ENCODE data around the gene IZUMO3.
"Not testable (repeated sequence)": the region's sequence is repeated elsewhere in the genome, so short reads cannot be mapped to it uniquely, and the experiment has no call there.

IZUMO3 gene, protein sequence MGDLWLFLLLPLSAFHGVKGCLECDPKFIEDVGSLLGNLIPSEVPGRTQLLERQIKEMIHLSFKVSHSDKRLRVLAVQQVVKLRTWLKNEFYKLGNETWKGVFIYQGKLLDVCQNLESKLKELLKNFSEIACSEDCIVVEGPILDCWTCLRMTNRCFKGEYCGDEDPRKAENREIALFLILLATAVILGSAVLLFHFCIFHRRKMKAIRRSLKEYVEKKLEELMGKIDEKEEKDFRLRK

DNA sequence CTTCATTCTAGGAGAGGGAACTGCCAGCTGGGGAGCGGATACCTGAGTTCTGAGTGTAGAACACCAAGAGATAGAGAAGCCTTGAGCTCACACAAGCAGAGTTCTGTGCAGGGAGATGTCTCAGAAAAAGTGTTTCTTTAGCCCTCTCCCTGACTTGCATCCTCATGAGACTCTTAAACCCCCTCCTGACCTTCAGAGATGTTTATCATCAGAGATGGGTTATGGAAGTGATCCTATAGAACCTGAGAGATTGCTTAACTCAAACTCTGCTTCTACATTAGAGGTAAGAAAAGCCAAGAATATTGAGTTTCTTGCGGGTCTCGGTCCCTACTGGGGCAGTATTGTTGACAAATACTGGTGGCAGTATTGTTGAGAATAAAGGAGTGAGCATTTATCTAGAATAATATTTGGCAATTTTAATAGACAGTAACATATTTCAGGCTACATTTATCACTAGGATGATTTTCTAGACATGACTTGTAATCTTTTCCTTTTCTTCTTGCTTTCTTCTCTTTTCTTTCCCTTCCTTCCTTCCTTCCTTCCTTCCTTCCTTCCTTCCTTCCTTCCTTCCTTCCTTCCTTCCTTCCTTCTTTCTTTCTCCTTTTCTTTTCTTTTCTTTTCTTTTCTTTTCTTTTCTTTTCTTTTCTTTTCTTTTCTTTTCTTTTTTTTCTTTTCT lies at the start of gene IZUMO3:
Gene IZUMO3, minus strand, starts transcription at position 51 of the 676 bp plus-strand sequence. CDS start 248 bp downstream, outside the sequence.
- TF ChIP-seq, protein P1, sequence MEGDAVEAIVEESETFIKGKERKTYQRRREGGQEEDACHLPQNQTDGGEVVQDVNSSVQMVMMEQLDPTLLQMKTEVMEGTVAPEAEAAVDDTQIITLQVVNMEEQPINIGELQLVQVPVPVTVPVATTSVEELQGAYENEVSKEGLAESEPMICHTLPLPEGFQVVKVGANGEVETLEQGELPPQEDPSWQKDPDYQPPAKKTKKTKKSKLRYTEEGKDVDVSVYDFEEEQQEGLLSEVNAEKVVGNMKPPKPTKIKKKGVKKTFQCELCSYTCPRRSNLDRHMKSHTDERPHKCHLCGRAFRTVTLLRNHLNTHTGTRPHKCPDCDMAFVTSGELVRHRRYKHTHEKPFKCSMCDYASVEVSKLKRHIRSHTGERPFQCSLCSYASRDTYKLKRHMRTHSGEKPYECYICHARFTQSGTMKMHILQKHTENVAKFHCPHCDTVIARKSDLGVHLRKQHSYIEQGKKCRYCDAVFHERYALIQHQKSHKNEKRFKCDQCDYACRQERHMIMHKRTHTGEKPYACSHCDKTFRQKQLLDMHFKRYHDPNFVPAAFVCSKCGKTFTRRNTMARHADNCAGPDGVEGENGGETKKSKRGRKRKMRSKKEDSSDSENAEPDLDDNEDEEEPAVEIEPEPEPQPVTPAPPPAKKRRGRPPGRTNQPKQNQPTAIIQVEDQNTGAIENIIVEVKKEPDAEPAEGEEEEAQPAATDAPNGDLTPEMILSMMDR (conservative IDR thresholded peaks at IDR 0.05; ENCODE audit: low read depth, low read length), result no peak
- H3K4me3 ChIP-seq (ENCODE audit: low read length), result no peak within 1 kb of the TSS
- DNase-seq (ENCODE audit: low read depth), result no peak

DNA sequence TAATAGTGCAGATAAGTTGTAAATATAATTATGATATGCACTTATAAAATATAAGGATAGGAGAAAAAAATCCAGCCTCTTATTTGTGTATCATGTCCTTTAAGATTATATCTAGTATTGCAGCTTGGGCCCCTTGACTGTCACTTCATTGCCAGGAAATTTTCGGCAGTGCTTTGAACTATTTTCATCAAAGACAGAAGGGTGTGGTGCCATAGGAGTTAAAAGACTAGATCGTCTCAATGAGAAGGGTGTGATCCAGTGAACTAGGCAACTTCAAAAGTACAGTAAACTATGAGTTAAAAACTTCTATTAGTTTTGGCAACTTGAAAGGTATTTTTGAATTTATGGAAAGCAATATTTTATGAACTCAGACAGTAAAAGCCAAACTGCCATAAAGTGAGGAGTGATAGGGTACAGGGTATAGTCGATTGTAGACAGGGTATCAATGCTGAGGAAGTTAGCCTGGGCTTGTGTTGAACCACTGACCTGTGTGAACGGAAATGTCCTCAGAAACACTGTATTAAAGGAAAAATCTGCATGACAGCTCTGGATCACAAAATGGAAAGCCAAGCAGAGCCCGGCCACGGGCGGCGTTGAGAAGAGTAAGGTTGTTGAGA lies 48.6 kb upstream of the IZUMO3 start:
- DNase-seq (ENCODE audit: low read depth), result no peak
- TF ChIP-seq, protein P1 (conservative IDR thresholded peaks at IDR 0.05; ENCODE audit: low read depth, low read length), result no peak
- no peak overlapping the region for H3K4me3 ChIP-seq (ENCODE audit: low read length)

GRCh38 chr9:24590432-24590831 lies 44.7 kb upstream of the IZUMO3 start:
- no peak overlapping the region for H3K4me3 ChIP-seq (ENCODE audit: low read length)
- TF ChIP-seq, protein P1 (conservative IDR thresholded peaks at IDR 0.05; ENCODE audit: low read depth, low read length), result no peak
- DNase-seq (ENCODE audit: low read depth), result peak; percentile 23

DNA sequence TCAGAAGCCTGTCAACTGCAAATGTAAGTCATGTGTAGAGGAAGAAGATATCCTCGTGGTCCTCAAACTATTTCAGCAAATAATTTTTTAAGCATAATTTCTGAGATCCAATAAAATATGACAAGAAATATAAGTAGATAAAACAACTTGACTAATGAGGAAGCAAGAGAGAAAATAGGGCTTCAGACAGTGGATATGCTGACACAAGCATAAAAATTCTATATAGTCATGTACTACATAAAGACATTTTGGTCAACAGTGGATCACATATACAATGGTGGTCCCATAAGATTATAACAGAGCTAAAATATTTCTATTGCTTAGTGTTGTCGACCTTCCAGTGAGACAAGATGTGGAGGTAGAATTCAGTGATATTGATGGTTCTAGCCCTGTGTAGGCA lies 42.2 kb upstream of the IZUMO3 start:
- TF ChIP-seq, protein P1 (conservative IDR thresholded peaks at IDR 0.05; ENCODE audit: low read depth, low read length), result no peak
- no peak for DNase-seq (ENCODE audit: low read depth)
- no peak overlapping the region for H3K4me3 ChIP-seq (ENCODE audit: low read length)

DNA sequence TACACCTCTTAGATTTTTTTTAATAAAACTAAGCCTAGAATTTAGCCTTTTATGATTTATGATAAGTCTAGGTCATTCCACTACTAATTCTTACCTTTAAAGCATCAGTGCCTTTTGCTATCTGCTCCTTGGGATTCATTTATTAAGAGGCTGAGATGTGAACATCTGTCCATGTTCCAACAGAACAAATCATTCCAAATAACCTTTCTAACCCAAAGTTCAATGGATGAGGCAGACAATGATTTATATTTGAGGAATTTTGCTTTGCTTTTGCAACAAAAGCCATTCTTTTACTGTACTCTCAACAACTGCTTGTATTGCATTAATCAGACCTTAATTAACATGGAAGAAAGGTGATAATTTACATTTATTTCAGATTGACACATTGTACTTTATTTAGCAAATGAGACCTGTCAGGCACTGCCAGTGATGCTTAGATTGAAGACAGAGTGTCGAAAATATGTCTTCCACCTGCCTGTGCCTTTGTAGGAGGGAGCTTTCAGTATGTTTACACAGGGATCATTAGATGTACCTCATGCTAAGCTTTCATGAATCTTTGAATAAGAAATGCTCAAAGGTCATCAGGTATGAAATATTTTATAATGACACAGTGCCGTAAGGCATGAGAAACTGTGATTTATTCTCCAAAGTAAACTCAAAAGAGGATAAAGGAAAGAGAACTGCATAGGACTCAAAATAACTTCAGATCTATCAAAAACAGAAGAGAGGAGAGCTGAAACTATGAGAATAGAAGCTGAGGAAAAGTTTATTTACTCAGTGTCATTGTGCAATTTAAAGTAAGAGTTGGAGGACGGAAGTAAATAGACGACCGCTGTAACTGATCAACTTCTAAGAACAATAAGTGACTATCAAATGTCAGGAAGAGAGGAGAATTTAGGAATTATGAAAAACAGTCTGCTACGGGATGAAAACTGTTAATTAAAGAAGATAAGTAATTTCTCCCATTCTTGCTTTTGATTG lies 36.7 kb upstream of the IZUMO3 start:
- no peak for DNase-seq (ENCODE audit: low read depth)
- no peak overlapping the region for H3K4me3 ChIP-seq (ENCODE audit: low read length)
- TF ChIP-seq, protein P1 (conservative IDR thresholded peaks at IDR 0.05; ENCODE audit: low read depth, low read length), result no peak

- not testable (repeated sequence) for DNase-seq (ENCODE audit: low read depth); H3K4me3 ChIP-seq (ENCODE audit: low read length)
These were observed 34.3 kb upstream of the IZUMO3 start for GRCh38 chr9:24580005-24580404.

GRCh38 chr9:24572406-24572805 lies 26.7 kb upstream of the IZUMO3 start:
- TF ChIP-seq, protein P1 (conservative IDR thresholded peaks at IDR 0.05; ENCODE audit: low read depth, low read length), result no peak
- DNase-seq (ENCODE audit: low read depth), result no peak
- H3K4me3 ChIP-seq (ENCODE audit: low read length), result no peak overlapping the region

All from retinal pigment epithelial cell (primary cell).